ENCODE data around the gene C1orf210.

DNA sequence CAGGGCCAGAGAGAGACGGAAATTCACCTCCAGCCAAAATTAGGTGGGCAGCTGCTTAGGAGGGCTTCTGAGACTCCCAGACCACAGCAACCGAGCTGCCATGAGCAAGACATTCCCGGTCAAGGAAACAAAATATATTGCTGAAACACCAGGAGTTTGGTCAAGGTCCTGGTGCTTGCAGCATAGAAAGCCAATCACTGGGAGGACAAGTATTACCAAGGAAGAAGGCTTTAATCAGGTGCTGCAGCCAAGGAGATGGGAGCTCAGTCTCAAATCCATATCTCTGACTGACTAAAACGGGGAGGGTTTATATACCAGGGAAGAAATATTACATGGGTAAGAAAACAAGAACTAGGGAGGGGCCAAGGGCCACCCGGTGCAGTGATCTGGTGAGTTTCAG is 34.4 kb downstream of the C1orf210 start:
- TF ChIP-seq CTCF (conservative IDR thresholded peaks at IDR 0.05 in 1 of 2, IDR thresholded peaks at IDR 0.05 in 1 of 2; ENCODE audit: extremely low read depth in 1 of 2, insufficient read depth in 1 of 2, low read depth in 1 of 2, low read length in 2 of 2): no peak
- no peak for TF ChIP-seq EZH2 (IDR thresholded peaks at IDR 0.05; ENCODE audit: borderline replicate concordance, low read length)
